ENCODE results near the gene VAV1.

GRCh38 chr19:6730941-6731670 lies 41.4 kb upstream of the VAV1 start:
- TF ChIP-seq CTCF (conservative IDR thresholded peaks at IDR 0.05) (no peak), EZH2 (IDR thresholded peaks at IDR 0.05; ENCODE audit: low read depth) (no peak)
